Activated CD4-positive, alpha-beta memory T cell treated with anti-CD3 and anti-CD28 coated beads for 36 hours (primary cell): ENCODE measurements around the gene USP20. TPM values are rescaled to one million over a fixed set of nuclear protein-coding genes. Genes with fewer than 3 reads are reported as not detected.
"Not testable (repeated sequence)": the region's sequence is repeated elsewhere in the genome, so short reads cannot be mapped to it uniquely, and the experiment has no call there.

ENCODE experiments used
- CTCF ChIA-PET: fragments of 350-600 bp; sonication (Branson Sonifier 250); formaldehyde crosslinking; loops from one replicate; lab custom pipeline; 2021; ENCODE audit warnings: antibody characterized with exemption, inconsistent platforms; lab: Charles Lee
- POLR2A ChIA-PET: fragments of 350-600 bp; sonication (Branson Sonifier 250); formaldehyde crosslinking; loops from one replicate; lab custom pipeline; 2021; ENCODE audit warnings: antibody characterized with exemption; lab: Charles Lee
- DNase-seq: peaks from one replicate; pipeline ENCODE4 v3.0.0-alpha.2; 2020
- H3K27ac Mint-ChIP-seq: one replicate; pipeline ENCODE4 v1.8.0; 2021; ENCODE audit warnings: mixed read lengths
- H3K27me3 Mint-ChIP-seq: one replicate; pipeline ENCODE4 v1.8.0; 2021; ENCODE audit warnings: mixed read lengths
- H3K36me3 Mint-ChIP-seq: one replicate; pipeline ENCODE4 v1.8.0; 2021; ENCODE audit warnings: mixed read lengths
- H3K4me1 Mint-ChIP-seq: one replicate; pipeline ENCODE4 v1.8.0; 2021; ENCODE audit warnings: low read depth, mixed read lengths
- H3K4me3 Mint-ChIP-seq: one replicate; pipeline ENCODE4 v1.8.0; 2021; ENCODE audit warnings: mild to moderate bottlenecking, mixed read lengths
- H3K9me3 Mint-ChIP-seq: one replicate; pipeline ENCODE4 v1.8.0; 2021; ENCODE audit warnings: mixed read lengths
- intact Hi-C: fragments of 100-400 bp; cut with micrococcal nuclease; formaldehyde crosslinking; loops from one replicate; pipeline ENCODE4 v1.15.1; 2023
- total RNA-seq, 2 experiments: library from RNA; stranded (reverse); gene quantifications; one replicate each; pipeline ENCODE4 v1.2.3, GENCODE V29; 2021

Gene USP20
- total RNA-seq, 2 experiments from 2014 or later = 51.6 to 55.3 TPM

GRCh38 chr9:129887334-129888292 is 52.4 kb downstream of the USP20 start:
- Mint-ChIP-seq H3K36me3 (peaks cover 43% of the 10 kb centered on the region), H3K27me3 (no peaks in the 10 kb centered on the region)

GRCh38 chr9:129888293-129889121 is 53.2 kb downstream of the USP20 start:
- ChIA-PET POLR2A (interaction anchor here (0.6 to 4.7 kb wide), 22 partner anchors 18 to 165 kb away, joined by 3 to 76 read pairs (median 6); partner anchors contain the start of genes C9orf78, FNBP1 and GPR107), CTCF (interaction anchor here (0.7 to 1.4 kb wide), 4 partner anchors 32 to 146 kb away, joined by 3 to 4 read pairs (median 3); no protein-coding TSS in a partner anchor)
- peak; percentile 98 for DNase-seq
- peak overlapping the region; percentile 97 for H3K27ac Mint-ChIP-seq
- peak overlapping the region; percentile 93 for H3K4me3 Mint-ChIP-seq
- H3K36me3 Mint-ChIP-seq = peaks cover 48% of the 10 kb centered on the region
- H3K9me3 Mint-ChIP-seq = peaks cover 5% of the 10 kb centered on the region
- no peaks in the 10 kb centered on the region for H3K27me3 Mint-ChIP-seq
- intact Hi-C loops = loop anchor here (1.0 to 5.0 kb wide), 7 partner anchors 23 to 1754 kb away; no protein-coding TSS in a partner anchor
- H3K4me1 Mint-ChIP-seq = peaks cover 78% of the 10 kb centered on the region

More at GRCh38 chr9:129887334-129888292, 52.4 kb downstream of the USP20 start:
- intact Hi-C loops = loop anchor here (1.0 to 5.0 kb wide), 13 partner anchors 22 to 1755 kb away; partner anchors contain the start of genes C9orf78 and USP20
- peak overlapping the region; percentile 93 for H3K4me3 Mint-ChIP-seq
- H3K27ac Mint-ChIP-seq = peak overlapping the region; percentile 97
- ChIA-PET CTCF (interaction anchor here (0.5 to 2.2 kb wide), 20 partner anchors 17 to 219 kb away, joined by 3 to 10 read pairs (median 4); no protein-coding TSS in a partner anchor), POLR2A (interaction anchor here (0.6 to 4.7 kb wide), 27 partner anchors 17 to 241 kb away, joined by 3 to 76 read pairs (median 5); partner anchors contain the start of genes C9orf78, FNBP1 and GPR107)
- peaks cover 69% of the 10 kb centered on the region for H3K4me1 Mint-ChIP-seq
- peak; percentile 83 for DNase-seq
- peaks cover 5% of the 10 kb centered on the region for H3K9me3 Mint-ChIP-seq

GRCh38 chr9:129889122-129889940 is 54.1 kb downstream of the USP20 start:
- Mint-ChIP-seq H3K4me1 (peaks cover 76% of the 10 kb centered on the region), H3K36me3 (peaks cover 52% of the 10 kb centered on the region), H3K4me3 (peak overlapping the region; percentile 93), H3K27me3 (no peaks in the 10 kb centered on the region), H3K9me3 (peaks cover 5% of the 10 kb centered on the region), H3K27ac (peak overlapping the region; percentile 97)
- intact Hi-C loops = loop anchor here (5.0 kb wide), 2 partner anchors 477 to 1753 kb away; no protein-coding TSS in a partner anchor
- CTCF ChIA-PET = interaction anchor here (0.7 to 1.0 kb wide), 3 partner anchors 31 to 145 kb away, joined by 3 read pairs; no protein-coding TSS in a partner anchor
- peak; percentile 52 for DNase-seq
- POLR2A ChIA-PET = interaction anchor here (0.6 to 4.7 kb wide), 19 partner anchors 19 to 164 kb away, joined by 3 to 76 read pairs (median 8); partner anchors contain the start of genes C9orf78, FNBP1 and GPR107

GRCh38 chr9:129889941-129890717 is 54.9 kb downstream of the USP20 start:
- H3K9me3 Mint-ChIP-seq = peaks cover 5% of the 10 kb centered on the region
- ChIA-PET POLR2A (interaction anchor here (0.9 to 3.5 kb wide), 10 partner anchors 43 to 218 kb away, joined by 3 to 12 read pairs (median 6); partner anchors contain the start of gene FNBP1), CTCF (interaction anchor here (0.6 kb wide), 1 partner anchor 53 kb away, joined by 4 read pairs; no protein-coding TSS in a partner anchor)
- peak; percentile 92 for DNase-seq
- intact Hi-C loops = loop anchor here (1.0 to 5.0 kb wide), 3 partner anchors 44 to 1752 kb away; no protein-coding TSS in a partner anchor
- H3K4me1 Mint-ChIP-seq = peaks cover 83% of the 10 kb centered on the region
- H3K4me3 Mint-ChIP-seq = peak overlapping the region; percentile 93
- H3K27me3 Mint-ChIP-seq = no peaks in the 10 kb centered on the region
- H3K27ac Mint-ChIP-seq = peak overlapping the region; percentile 97
- H3K36me3 Mint-ChIP-seq = peaks cover 54% of the 10 kb centered on the region

GRCh38 chr9:129890718-129891299 is 55.6 kb downstream of the USP20 start:
- ChIA-PET CTCF (interaction anchor here (0.6 to 2.7 kb wide), 4 partner anchors 24 to 149 kb away, joined by 3 to 8 read pairs (median 4); no protein-coding TSS in a partner anchor), POLR2A (interaction anchor here (0.5 to 2.9 kb wide), 14 partner anchors 19 to 217 kb away, joined by 3 to 12 read pairs (median 4); partner anchors contain the start of genes FNBP1 and GPR107)
- intact Hi-C loops = loop anchor here (1.0 kb wide), 1 partner anchor 43 kb away; no protein-coding TSS in a partner anchor
- H3K4me1 Mint-ChIP-seq = peaks cover 90% of the 10 kb centered on the region
- H3K27ac Mint-ChIP-seq = peak overlapping the region; percentile 97
- not testable (repeated sequence) for H3K27me3 Mint-ChIP-seq, H3K9me3 Mint-ChIP-seq, DNase-seq
- H3K36me3 Mint-ChIP-seq = peaks cover 56% of the 10 kb centered on the region
- H3K4me3 Mint-ChIP-seq = peak overlapping the region; percentile 93

GRCh38 chr9:129891569-129891968 is 56.3 kb downstream of the USP20 start:
- ChIA-PET CTCF (interaction anchor here (1.0 to 2.7 kb wide), 3 partner anchors 24 to 148 kb away, joined by 3 to 8 read pairs (median 5); no protein-coding TSS in a partner anchor), POLR2A (interaction anchor here (0.8 to 2.9 kb wide), 11 partner anchors 18 to 216 kb away, joined by 3 to 12 read pairs (median 4); partner anchors contain the start of gene GPR107)
- DNase-seq = no peak
- Mint-ChIP-seq H3K27me3 (no peaks in the 10 kb centered on the region), H3K36me3 (peaks cover 64% of the 10 kb centered on the region), H3K4me1 (peaks cover 92% of the 10 kb centered on the region), H3K9me3 (peaks cover 5% of the 10 kb centered on the region), H3K27ac (peak overlapping the region; percentile 97), H3K4me3 (peak overlapping the region; percentile 93)
- intact Hi-C loops = no loop called here

GRCh38 chr9:129894120-129894823 is 59.0 kb downstream of the USP20 start:
- H3K27me3 Mint-ChIP-seq = no peaks in the 10 kb centered on the region
- intact Hi-C loops = no loop called here
- CTCF ChIA-PET = interaction anchor here (1.2 to 2.0 kb wide), 2 partner anchors 9 to 28 kb away, joined by 3 to 12 read pairs; no protein-coding TSS in a partner anchor
- H3K9me3 Mint-ChIP-seq = peaks cover 5% of the 10 kb centered on the region
- DNase-seq = peak; percentile 45
- peaks cover 73% of the 10 kb centered on the region for H3K36me3 Mint-ChIP-seq
- H3K4me3 Mint-ChIP-seq = peak overlapping the region; percentile 39
- peak overlapping the region; percentile 97 for H3K27ac Mint-ChIP-seq
- POLR2A ChIA-PET = interaction anchor here (0.9 to 2.5 kb wide), 4 partner anchors 9 to 136 kb away, joined by 3 to 10 read pairs (median 4); no protein-coding TSS in a partner anchor
- peaks cover 74% of the 10 kb centered on the region for H3K4me1 Mint-ChIP-seq

- Mint-ChIP-seq H3K4me1 (peaks cover 70% of the 10 kb centered on the region), H3K27me3 (no peaks in the 10 kb centered on the region), H3K27ac (peak overlapping the region; percentile 97), H3K9me3 (no peaks in the 10 kb centered on the region), H3K4me3 (no peak overlapping the region), H3K36me3 (peaks cover 74% of the 10 kb centered on the region)
- intact Hi-C loops = no loop called here
- DNase-seq = peak; percentile 68
- ChIA-PET CTCF (interaction anchor here (0.8 to 2.0 kb wide), 4 partner anchors 9 to 23 kb away, joined by 3 to 12 read pairs (median 3); no protein-coding TSS in a partner anchor), POLR2A (interaction anchor here (0.7 to 2.5 kb wide), 6 partner anchors 10 to 147 kb away, joined by 3 to 10 read pairs (median 4); partner anchors contain the start of gene FNBP1)
Measured at GRCh38 chr9:129895376-129896268, 60.4 kb downstream of the USP20 start.
